ENCODE data around the gene WWTR1. TPM values are rescaled to one million over a fixed set of nuclear protein-coding genes. Genes with fewer than 3 reads are reported as not detected.

WWTR1 gene
- total RNA-seq, 2 experiments from 2014 or later, result 0.19 to 0.42 TPM

- H3K36me3 Mint-ChIP-seq (ENCODE audit: low read depth), result no peaks in the 10 kb centered on the region
- no peak for DNase-seq
- no peaks in the 10 kb centered on the region for H3K4me1 Mint-ChIP-seq (ENCODE audit: low read depth)
- H3K27me3 Mint-ChIP-seq (ENCODE audit: low read depth), result peaks cover 12% of the 10 kb centered on the region
- H3K4me3 Mint-ChIP-seq, result no peak overlapping the region
- CTCF ChIA-PET, result no interaction called here
- H3K27ac Mint-ChIP-seq, result no peak overlapping the region
- H3K9me3 Mint-ChIP-seq, result no peaks in the 10 kb centered on the region
- intact Hi-C loops (cut with micrococcal nuclease), result no loop called here
Measured at GRCh38 chr3:149613988-149614387, 43.8 kb downstream of the WWTR1 start.

GRCh38 chr3:149612456-149612855, 45.4 kb downstream of the WWTR1 start:
- H3K9me3 Mint-ChIP-seq, result no peaks in the 10 kb centered on the region
- H3K4me3 Mint-ChIP-seq, result no peak overlapping the region
- intact Hi-C loops (cut with micrococcal nuclease), result no loop called here
- peaks cover 12% of the 10 kb centered on the region for H3K27me3 Mint-ChIP-seq (ENCODE audit: low read depth)
- CTCF ChIA-PET, result interaction anchor here (0.6 kb wide), 1 partner anchor 1473 kb away, joined by 3 read pairs; the partner anchor contains the start of gene MED12L
- no peak for DNase-seq
- H3K36me3 Mint-ChIP-seq (ENCODE audit: low read depth), result no peaks in the 10 kb centered on the region
- no peaks in the 10 kb centered on the region for H3K4me1 Mint-ChIP-seq (ENCODE audit: low read depth)
- no peak overlapping the region for H3K27ac Mint-ChIP-seq

- Mint-ChIP-seq H3K4me3 (no peak overlapping the region), H3K9me3 (no peaks in the 10 kb centered on the region), H3K27ac (no peak overlapping the region), H3K27me3 (ENCODE audit: low read depth) (peaks cover 8% of the 10 kb centered on the region), H3K4me1 (ENCODE audit: low read depth) (no peaks in the 10 kb centered on the region), H3K36me3 (ENCODE audit: low read depth) (no peaks in the 10 kb centered on the region)
- no peak for DNase-seq
- CTCF ChIA-PET, result no interaction called here
- intact Hi-C loops (cut with micrococcal nuclease), result no loop called here
Measured at GRCh38 chr3:149611149-149611548, 46.7 kb downstream of the WWTR1 start.

- H3K4me1 Mint-ChIP-seq (ENCODE audit: low read depth), result no peaks in the 10 kb centered on the region
- DNase-seq, result no peak
- H3K27ac Mint-ChIP-seq, result no peak overlapping the region
- H3K36me3 Mint-ChIP-seq (ENCODE audit: low read depth), result no peaks in the 10 kb centered on the region
- intact Hi-C loops (cut with micrococcal nuclease), result no loop called here
- H3K27me3 Mint-ChIP-seq (ENCODE audit: low read depth), result peaks cover 6% of the 10 kb centered on the region
- CTCF ChIA-PET, result no interaction called here
- no peak overlapping the region for H3K4me3 Mint-ChIP-seq
- no peaks in the 10 kb centered on the region for H3K9me3 Mint-ChIP-seq
Measured at GRCh38 chr3:149610351-149611105, 47.3 kb downstream of the WWTR1 start.

- Mint-ChIP-seq H3K4me1 (ENCODE audit: low read depth) (no peaks in the 10 kb centered on the region), H3K4me3 (no peak overlapping the region), H3K36me3 (ENCODE audit: low read depth) (no peaks in the 10 kb centered on the region), H3K27ac (no peak overlapping the region), H3K9me3 (no peaks in the 10 kb centered on the region), H3K27me3 (ENCODE audit: low read depth) (peaks cover 6% of the 10 kb centered on the region)
- CTCF ChIA-PET, result no interaction called here
- no peak for DNase-seq
- intact Hi-C loops (cut with micrococcal nuclease), result no loop called here
Measured at GRCh38 chr3:149609595-149609994, 48.2 kb downstream of the WWTR1 start.

GRCh38 chr3:149608987-149609386, 48.8 kb downstream of the WWTR1 start:
- no peaks in the 10 kb centered on the region for H3K9me3 Mint-ChIP-seq
- no peaks in the 10 kb centered on the region for H3K4me1 Mint-ChIP-seq (ENCODE audit: low read depth)
- H3K4me3 Mint-ChIP-seq, result no peak overlapping the region
- peaks cover 6% of the 10 kb centered on the region for H3K27me3 Mint-ChIP-seq (ENCODE audit: low read depth)
- CTCF ChIA-PET, result no interaction called here
- H3K36me3 Mint-ChIP-seq (ENCODE audit: low read depth), result no peaks in the 10 kb centered on the region
- no peak overlapping the region for H3K27ac Mint-ChIP-seq
- DNase-seq, result no peak
- intact Hi-C loops (cut with micrococcal nuclease), result no loop called here

- no peak overlapping the region for H3K4me3 Mint-ChIP-seq
- H3K36me3 Mint-ChIP-seq (ENCODE audit: low read depth), result no peaks in the 10 kb centered on the region
- H3K4me1 Mint-ChIP-seq (ENCODE audit: low read depth), result no peaks in the 10 kb centered on the region
- DNase-seq, result no peak
- no peak overlapping the region for H3K27ac Mint-ChIP-seq
- intact Hi-C loops (cut with micrococcal nuclease), result no loop called here
- no peaks in the 10 kb centered on the region for H3K9me3 Mint-ChIP-seq
- CTCF ChIA-PET, result no interaction called here
- H3K27me3 Mint-ChIP-seq (ENCODE audit: low read depth), result no peaks in the 10 kb centered on the region
Measured at GRCh38 chr3:149605902-149606301, 51.9 kb downstream of the WWTR1 start.

GRCh38 chr3:149604125-149604875, 53.5 kb downstream of the WWTR1 start:
- H3K27ac Mint-ChIP-seq, result no peak overlapping the region
- intact Hi-C loops (cut with micrococcal nuclease), result no loop called here
- H3K36me3 Mint-ChIP-seq (ENCODE audit: low read depth), result no peaks in the 10 kb centered on the region
- no peaks in the 10 kb centered on the region for H3K27me3 Mint-ChIP-seq (ENCODE audit: low read depth)
- no peak overlapping the region for H3K4me3 Mint-ChIP-seq
- no peak for DNase-seq
- H3K4me1 Mint-ChIP-seq (ENCODE audit: low read depth), result no peaks in the 10 kb centered on the region
- H3K9me3 Mint-ChIP-seq, result no peaks in the 10 kb centered on the region
- CTCF ChIA-PET, result no interaction called here

- no peaks in the 10 kb centered on the region for H3K36me3 Mint-ChIP-seq (ENCODE audit: low read depth)
- DNase-seq, result no peak
- H3K9me3 Mint-ChIP-seq, result no peaks in the 10 kb centered on the region
- H3K4me1 Mint-ChIP-seq (ENCODE audit: low read depth), result no peaks in the 10 kb centered on the region
- no peaks in the 10 kb centered on the region for H3K27me3 Mint-ChIP-seq (ENCODE audit: low read depth)
- H3K27ac Mint-ChIP-seq, result no peak overlapping the region
- CTCF ChIA-PET, result interaction anchor here (0.6 kb wide), 1 partner anchor 563 kb away, joined by 3 read pairs; no protein-coding TSS in a partner anchor
- no peak overlapping the region for H3K4me3 Mint-ChIP-seq
- intact Hi-C loops (cut with micrococcal nuclease), result no loop called here
Measured at GRCh38 chr3:149603126-149604074, 54.4 kb downstream of the WWTR1 start.

GRCh38 chr3:149600634-149601033, 57.2 kb downstream of the WWTR1 start:
- Mint-ChIP-seq H3K4me1 (ENCODE audit: low read depth) (no peaks in the 10 kb centered on the region), H3K9me3 (no peaks in the 10 kb centered on the region), H3K27me3 (ENCODE audit: low read depth) (no peaks in the 10 kb centered on the region)

GRCh38 chr3:149599236-149599635, 58.6 kb downstream of the WWTR1 start:
- CTCF ChIA-PET, result interaction anchor here (0.6 kb wide), 1 partner anchor 325 kb away, joined by 5 read pairs; no protein-coding TSS in a partner anchor
- intact Hi-C loops (cut with micrococcal nuclease), result no loop called here
- Mint-ChIP-seq H3K4me3 (no peak overlapping the region), H3K36me3 (ENCODE audit: low read depth) (no peaks in the 10 kb centered on the region), H3K4me1 (ENCODE audit: low read depth) (no peaks in the 10 kb centered on the region), H3K27me3 (ENCODE audit: low read depth) (no peaks in the 10 kb centered on the region), H3K27ac (no peak overlapping the region), H3K9me3 (no peaks in the 10 kb centered on the region)
- DNase-seq, result no peak

More at GRCh38 chr3:149600634-149601033, 57.2 kb downstream of the WWTR1 start:
- intact Hi-C loops (cut with micrococcal nuclease), result no loop called here
- DNase-seq, result no peak
- CTCF ChIA-PET, result interaction anchor here (0.6 kb wide), 1 partner anchor 74 kb away, joined by 4 read pairs; no protein-coding TSS in a partner anchor
- no peak overlapping the region for H3K4me3 Mint-ChIP-seq
- H3K27ac Mint-ChIP-seq, result no peak overlapping the region
- no peaks in the 10 kb centered on the region for H3K36me3 Mint-ChIP-seq (ENCODE audit: low read depth)

GRCh38 chr3:149596134-149596770, 61.6 kb downstream of the WWTR1 start:
- no peaks in the 10 kb centered on the region for H3K9me3 Mint-ChIP-seq
- H3K4me3 Mint-ChIP-seq, result no peak overlapping the region
- H3K4me1 Mint-ChIP-seq (ENCODE audit: low read depth), result no peaks in the 10 kb centered on the region
- no peak for DNase-seq
- H3K27me3 Mint-ChIP-seq (ENCODE audit: low read depth), result no peaks in the 10 kb centered on the region
- no peak overlapping the region for H3K27ac Mint-ChIP-seq
- intact Hi-C loops (cut with micrococcal nuclease), result no loop called here
- CTCF ChIA-PET, result interaction anchor here (0.7 to 1.5 kb wide), 2 partner anchors 8 to 60 kb away, joined by 3 to 4 read pairs; no protein-coding TSS in a partner anchor
- H3K36me3 Mint-ChIP-seq (ENCODE audit: low read depth), result no peaks in the 10 kb centered on the region

Measured in activated naive CD4-positive, alpha-beta T cell treated with anti-CD3 and anti-CD28 coated beads for 36 hours (primary cell).